Measurements from ENCODE around the gene RPS6KA5.

RPS6KA5 gene

DNA sequence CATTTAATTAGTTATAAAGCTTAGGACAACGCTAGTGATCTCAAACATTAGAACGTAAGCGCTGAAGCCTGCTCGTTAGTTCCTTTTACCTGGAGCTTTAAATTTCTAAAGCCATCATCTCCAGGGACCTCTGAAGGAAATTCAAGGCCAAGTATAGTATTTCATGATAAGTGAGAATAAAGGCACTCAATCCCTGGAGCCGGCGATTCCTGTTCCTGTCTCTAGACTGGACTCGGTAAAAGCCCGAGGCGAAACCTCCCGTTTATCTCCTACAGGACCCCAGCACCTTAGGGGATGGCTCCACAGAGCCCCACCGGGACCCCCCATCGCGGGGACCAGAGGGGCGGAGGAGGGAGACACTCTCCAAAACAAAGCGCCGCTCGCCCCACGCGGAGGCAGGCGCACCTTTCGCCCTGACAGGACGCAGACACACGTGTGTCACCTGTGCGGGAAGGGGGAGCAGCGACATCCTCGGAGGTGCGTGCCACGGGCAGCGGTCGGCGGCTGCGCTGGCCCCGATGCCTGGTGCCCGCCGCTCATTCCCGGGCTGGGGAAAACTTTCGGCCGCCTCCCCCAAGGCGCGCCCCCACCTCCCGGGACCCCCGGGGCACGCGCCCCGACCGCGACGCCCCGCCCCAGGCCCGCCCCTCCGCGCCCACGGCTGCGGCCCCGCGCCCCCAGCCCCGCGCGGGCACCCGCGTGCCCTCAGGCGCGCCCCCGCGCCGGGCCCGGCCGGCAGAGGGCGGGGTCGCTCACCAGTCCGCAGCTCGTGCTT lies 678 bp downstream of the RPS6KA5 start:
- POLR2A ChIA-PET, result no interaction called here
- TF ChIP-seq, protein P1, sequence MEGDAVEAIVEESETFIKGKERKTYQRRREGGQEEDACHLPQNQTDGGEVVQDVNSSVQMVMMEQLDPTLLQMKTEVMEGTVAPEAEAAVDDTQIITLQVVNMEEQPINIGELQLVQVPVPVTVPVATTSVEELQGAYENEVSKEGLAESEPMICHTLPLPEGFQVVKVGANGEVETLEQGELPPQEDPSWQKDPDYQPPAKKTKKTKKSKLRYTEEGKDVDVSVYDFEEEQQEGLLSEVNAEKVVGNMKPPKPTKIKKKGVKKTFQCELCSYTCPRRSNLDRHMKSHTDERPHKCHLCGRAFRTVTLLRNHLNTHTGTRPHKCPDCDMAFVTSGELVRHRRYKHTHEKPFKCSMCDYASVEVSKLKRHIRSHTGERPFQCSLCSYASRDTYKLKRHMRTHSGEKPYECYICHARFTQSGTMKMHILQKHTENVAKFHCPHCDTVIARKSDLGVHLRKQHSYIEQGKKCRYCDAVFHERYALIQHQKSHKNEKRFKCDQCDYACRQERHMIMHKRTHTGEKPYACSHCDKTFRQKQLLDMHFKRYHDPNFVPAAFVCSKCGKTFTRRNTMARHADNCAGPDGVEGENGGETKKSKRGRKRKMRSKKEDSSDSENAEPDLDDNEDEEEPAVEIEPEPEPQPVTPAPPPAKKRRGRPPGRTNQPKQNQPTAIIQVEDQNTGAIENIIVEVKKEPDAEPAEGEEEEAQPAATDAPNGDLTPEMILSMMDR (IDR thresholded peaks at IDR 0.05; ENCODE audit: control extremely low read depth, extremely low read depth, low read depth, missing control alignments), result peak; percentile 43
- CTCF ChIA-PET, result interaction anchor here (0.7 to 4.0 kb wide), 16 partner anchors 11 to 157 kb away, joined by 3 to 31 read pairs (median 4); partner anchors contain the start of gene DGLUCY
- DNase-seq (ENCODE audit: extremely low spot score), result peak; percentile 61

DNA sequence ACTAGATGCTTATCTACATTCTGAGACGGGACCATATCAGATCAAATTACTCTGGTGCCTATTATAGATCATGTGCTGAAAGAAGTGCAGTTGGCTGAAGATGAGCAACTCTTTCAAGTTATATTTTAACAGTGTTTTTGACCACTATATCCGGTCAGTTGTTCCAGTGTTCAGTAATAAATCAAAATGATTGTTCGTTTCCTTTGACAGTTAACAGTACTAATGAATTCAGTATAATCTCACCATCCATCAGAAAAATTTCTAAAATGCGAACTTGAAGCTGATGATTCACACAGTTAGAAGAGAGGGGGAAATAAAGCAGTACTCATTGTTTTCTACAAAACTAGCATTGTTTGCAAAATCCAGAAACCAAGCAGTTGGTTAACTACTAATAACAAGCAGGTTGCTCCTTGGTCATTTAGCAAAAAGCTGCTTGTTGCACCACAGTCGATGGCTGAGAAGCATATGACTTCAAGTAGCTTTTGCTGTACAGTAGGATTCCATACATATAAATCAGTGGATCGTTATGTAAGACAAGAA lies 2.3 kb downstream of the RPS6KA5 start:
- TF ChIP-seq, protein P1 (IDR thresholded peaks at IDR 0.05; ENCODE audit: control extremely low read depth, extremely low read depth, low read depth, missing control alignments), result no peak
- ChIA-PET CTCF (interaction anchor here (1.2 to 4.0 kb wide), 5 partner anchors 9 to 119 kb away, joined by 3 to 31 read pairs (median 5); partner anchors contain the start of gene DGLUCY), POLR2A (no interaction called here)
- DNase-seq (ENCODE audit: extremely low spot score), result no peak

DNA sequence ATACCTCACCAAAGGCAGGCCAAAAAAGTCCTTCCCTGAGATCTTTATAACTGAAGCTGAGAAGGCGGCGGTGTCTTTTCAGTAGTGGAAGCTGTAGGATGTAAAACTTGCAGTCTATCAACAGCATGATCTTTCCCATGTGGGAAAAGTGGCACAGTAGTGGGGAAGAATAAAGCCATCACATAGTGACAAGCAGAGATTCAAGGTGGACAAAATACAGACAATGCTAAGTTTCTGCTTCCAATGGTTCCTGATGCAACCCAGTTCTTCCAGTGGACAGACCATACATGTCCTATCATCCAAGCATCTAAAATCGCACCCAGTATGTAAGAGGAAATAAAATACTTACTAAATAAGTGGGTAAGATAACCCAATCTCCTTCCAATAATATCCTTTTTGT lies 4.1 kb downstream of the RPS6KA5 start:
- ChIA-PET CTCF (interaction anchor here (1.3 kb wide), 1 partner anchor 19 kb away, joined by 3 read pairs; no protein-coding TSS in a partner anchor), POLR2A (interaction anchor here (0.6 kb wide), 1 partner anchor 229 kb away, joined by 7 read pairs; no protein-coding TSS in a partner anchor)
- TF ChIP-seq, protein P1 (IDR thresholded peaks at IDR 0.05; ENCODE audit: control extremely low read depth, extremely low read depth, low read depth, missing control alignments), result no peak
- DNase-seq (ENCODE audit: extremely low spot score), result no peak

DNA sequence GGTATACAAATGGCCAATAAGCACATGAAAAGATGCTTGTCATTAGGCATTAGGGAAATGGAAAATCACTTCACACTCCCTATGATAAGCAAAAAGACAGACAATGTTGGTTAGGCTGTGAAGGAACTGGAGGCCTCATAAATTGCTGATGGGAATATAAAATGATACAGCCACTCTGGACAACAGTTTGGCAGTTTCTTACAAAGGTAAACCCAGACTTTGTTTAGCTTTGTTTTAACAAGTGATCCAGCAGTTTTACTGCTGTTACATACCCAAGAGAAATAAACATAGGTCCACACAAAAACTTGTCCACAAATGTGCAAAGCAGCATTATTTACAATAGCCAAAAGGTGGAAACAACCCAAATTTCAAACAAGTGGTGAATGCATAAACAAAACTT lies 5.4 kb downstream of the RPS6KA5 start:
- TF ChIP-seq, protein P1 (IDR thresholded peaks at IDR 0.05; ENCODE audit: control extremely low read depth, extremely low read depth, low read depth, missing control alignments), result no peak
- DNase-seq (ENCODE audit: extremely low spot score), result no peak
- ChIA-PET POLR2A (no interaction called here), CTCF (no interaction called here)

DNA sequence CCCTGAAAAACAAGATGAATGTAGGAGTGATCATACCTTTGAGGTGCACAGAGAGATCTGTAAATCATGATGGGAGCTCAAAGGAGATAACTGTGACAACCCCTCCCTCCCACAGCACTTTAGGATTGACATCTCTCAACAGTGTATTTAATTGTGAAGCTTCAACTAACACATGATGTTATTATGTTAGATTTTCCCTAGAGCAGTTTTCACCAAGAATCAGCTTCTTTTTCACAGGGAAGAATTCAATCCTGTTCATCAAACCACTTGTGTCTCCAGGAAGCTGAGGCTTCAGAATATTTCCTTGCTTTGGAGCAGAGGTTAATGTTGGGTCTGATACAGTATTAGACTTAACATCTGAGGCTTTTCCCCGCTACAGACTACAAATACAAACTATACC lies 11.8 kb downstream of the RPS6KA5 start:
- no peak for DNase-seq (ENCODE audit: extremely low spot score)
- CTCF ChIA-PET, result interaction anchor here (1.1 to 5.8 kb wide), 4 partner anchors 10 to 18 kb away, joined by 4 to 31 read pairs (median 9); partner anchors contain the start of gene RPS6KA5
- TF ChIP-seq, protein P1 (IDR thresholded peaks at IDR 0.05; ENCODE audit: control extremely low read depth, extremely low read depth, low read depth, missing control alignments), result no peak
- POLR2A ChIA-PET, result no interaction called here

DNA sequence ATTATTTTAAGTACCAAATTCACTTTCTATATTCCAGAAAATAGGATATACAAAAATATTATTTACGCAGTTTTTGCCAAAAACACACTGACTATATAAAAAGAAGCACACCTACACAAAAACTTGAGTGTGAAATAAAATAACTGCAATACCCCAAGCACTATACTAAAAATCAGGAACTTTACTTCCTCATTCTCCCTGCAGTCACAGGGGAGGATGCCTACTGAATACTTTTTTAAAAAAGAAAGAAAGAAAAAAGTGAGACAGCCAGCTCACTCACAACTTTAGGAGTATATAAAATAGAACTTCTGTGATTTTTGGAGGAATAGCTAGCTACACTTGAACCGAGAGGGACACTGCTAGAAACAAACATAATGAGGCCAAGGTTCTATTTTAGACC lies 12.2 kb downstream of the RPS6KA5 start:
- ChIA-PET POLR2A (no interaction called here), CTCF (interaction anchor here (1.1 to 5.8 kb wide), 5 partner anchors 9 to 18 kb away, joined by 3 to 31 read pairs (median 5); partner anchors contain the start of gene RPS6KA5)
- no peak for DNase-seq (ENCODE audit: extremely low spot score)
- TF ChIP-seq, protein P1 (IDR thresholded peaks at IDR 0.05; ENCODE audit: control extremely low read depth, extremely low read depth, low read depth, missing control alignments), result no peak
